ENCODE data around the gene TBC1D10B.
"Not testable (repeated sequence)": the region's sequence is repeated elsewhere in the genome, so short reads cannot be mapped to it uniquely, and the experiment has no call there.

TBC1D10B gene

GRCh38 chr16:30399435-30400186, 29.3 kb upstream of the TBC1D10B start:
- no peak for DNase-seq
- intact Hi-C loops (cut with DNase I) = no loop called here

- DNase-seq = no peak
- intact Hi-C loops (cut with DNase I) = no loop called here
These were observed 28.6 kb upstream of the TBC1D10B start for GRCh38 chr16:30398661-30399434.

GRCh38 chr16:30397776-30398660, 27.7 kb upstream of the TBC1D10B start:
- intact Hi-C loops (cut with DNase I) = no loop called here
- DNase-seq = no peak

- no peak for DNase-seq
- intact Hi-C loops (cut with DNase I) = no loop called here
These were observed 26.8 kb upstream of the TBC1D10B start for GRCh38 chr16:30397056-30397455.

GRCh38 chr16:30396627-30397026, 26.3 kb upstream of the TBC1D10B start:
- intact Hi-C loops (cut with DNase I); DNase-seq: not testable (repeated sequence)

- intact Hi-C loops (cut with DNase I) = loop anchor here (2.0 kb wide), 1 partner anchor 17 kb away; no protein-coding TSS in a partner anchor
- DNase-seq = peak in 3 of 42 donors; percentile 27 to 35 (median 35)
These were observed 25.8 kb upstream of the TBC1D10B start for GRCh38 chr16:30395992-30396585.

GRCh38 chr16:30395155-30395991, 25.1 kb upstream of the TBC1D10B start, which contains the start of gene ZNF48:
ZNF48 (plus strand) TSS chr16:30395420; CDS start chr16:30395795, 375 bp downstream.
- intact Hi-C loops (cut with DNase I) = loop anchor here (2.0 kb wide), 1 partner anchor 17 kb away; no protein-coding TSS in a partner anchor
- peak; percentile 66 to 95 (median 89) for DNase-seq

GRCh38 chr16:30394592-30395154, 24.4 kb upstream of the TBC1D10B start:
- intact Hi-C loops (cut with DNase I) = loop anchor here (2.0 kb wide), 1 partner anchor 16 kb away; no protein-coding TSS in a partner anchor
- DNase-seq = peak in 2 of 42 donors; percentile 7 to 19

GRCh38 chr16:30383521-30383920, 13.2 kb upstream of the TBC1D10B start:
- intact Hi-C loops (cut with DNase I) = no loop called here

GRCh38 chr16:30382111-30382881, 12.0 kb upstream of the TBC1D10B start, which contains the start of gene SEPTIN1:
SEPTIN1 (minus strand) TSS chr16:30382561; CDS start chr16:30382542, 19 bp downstream.
- intact Hi-C loops (cut with DNase I) = no loop called here
- DNase-seq = no peak

More at GRCh38 chr16:30383521-30383920, 13.2 kb upstream of the TBC1D10B start:
- no peak for DNase-seq

- DNase-seq = no peak
- intact Hi-C loops (cut with DNase I) = no loop called here
These were observed 11.2 kb upstream of the TBC1D10B start for GRCh38 chr16:30381291-30382041.

- no peak for DNase-seq
- intact Hi-C loops (cut with DNase I) = no loop called here
These were observed 10.5 kb upstream of the TBC1D10B start for GRCh38 chr16:30380803-30381208.

GRCh38 chr16:30380072-30380802, 9.9 kb upstream of the TBC1D10B start:
- intact Hi-C loops (cut with DNase I) = no loop called here
- DNase-seq = no peak

- intact Hi-C loops (cut with DNase I) = loop anchor here (2.0 kb wide), 1 partner anchor 16 kb away; the partner anchor contains the start of gene ZNF48
- no peak for DNase-seq
These were observed 9.0 kb upstream of the TBC1D10B start for GRCh38 chr16:30379158-30379783.

All from head of caudate nucleus (tissue), 42 donors.